Endometrial microvascular endothelial cells (primary cell): Measurements from ENCODE around the gene AKR1C4. TPM values are rescaled to one million over a fixed set of nuclear protein-coding genes. Genes with fewer than 3 reads are reported as not detected.
"Not testable (repeated sequence)": the region's sequence is repeated elsewhere in the genome, so short reads cannot be mapped to it uniquely, and the experiment has no call there.

ENCODE experiments used
- in situ Hi-C: cut with HindIII; loops from 2 replicates; pipeline ENCODE4 v1.10.0; 2017; ENCODE audit warnings: low sequenced_read_pairs, low pct_unique_long_range_greater_than_20kb; ENCODE audit errors: inconsistent ontology term
- total RNA-seq: library from RNA; depleted of rRNA; stranded (reverse); fragments of >200 nt; gene quantifications from one replicate; pipeline ENCODE4 v1.2.3, GENCODE V29; 2015; ENCODE audit errors: inconsistent ontology term

The AKR1C4 gene
- not detected for total RNA-seq

GRCh38 chr10:5196702-5197113 is at the start of gene AKR1C4:
Gene AKR1C4 (plus strand): TSS chr10:5196837. CDS start chr10:5196868, 31 bp downstream.
- in situ Hi-C loops, result no loop called here

DNA sequence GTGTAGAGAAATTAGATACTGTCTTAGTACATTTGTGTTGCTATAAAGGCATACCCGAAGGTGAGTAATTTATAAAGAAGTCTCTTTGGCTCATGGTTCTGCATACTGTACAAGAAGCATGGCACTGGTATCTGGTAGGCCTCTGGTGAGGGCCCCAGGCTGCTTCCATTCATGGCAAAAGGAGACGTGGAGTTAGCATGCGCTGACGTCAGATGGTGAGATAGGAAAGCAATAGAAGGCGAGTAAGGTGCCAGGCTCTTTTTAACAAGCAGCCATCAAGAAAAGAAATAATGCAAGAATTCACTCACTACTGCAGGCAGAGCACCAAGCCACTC is 49.8 kb upstream of the AKR1C4 start:
- in situ Hi-C loops, result no loop called here

DNA sequence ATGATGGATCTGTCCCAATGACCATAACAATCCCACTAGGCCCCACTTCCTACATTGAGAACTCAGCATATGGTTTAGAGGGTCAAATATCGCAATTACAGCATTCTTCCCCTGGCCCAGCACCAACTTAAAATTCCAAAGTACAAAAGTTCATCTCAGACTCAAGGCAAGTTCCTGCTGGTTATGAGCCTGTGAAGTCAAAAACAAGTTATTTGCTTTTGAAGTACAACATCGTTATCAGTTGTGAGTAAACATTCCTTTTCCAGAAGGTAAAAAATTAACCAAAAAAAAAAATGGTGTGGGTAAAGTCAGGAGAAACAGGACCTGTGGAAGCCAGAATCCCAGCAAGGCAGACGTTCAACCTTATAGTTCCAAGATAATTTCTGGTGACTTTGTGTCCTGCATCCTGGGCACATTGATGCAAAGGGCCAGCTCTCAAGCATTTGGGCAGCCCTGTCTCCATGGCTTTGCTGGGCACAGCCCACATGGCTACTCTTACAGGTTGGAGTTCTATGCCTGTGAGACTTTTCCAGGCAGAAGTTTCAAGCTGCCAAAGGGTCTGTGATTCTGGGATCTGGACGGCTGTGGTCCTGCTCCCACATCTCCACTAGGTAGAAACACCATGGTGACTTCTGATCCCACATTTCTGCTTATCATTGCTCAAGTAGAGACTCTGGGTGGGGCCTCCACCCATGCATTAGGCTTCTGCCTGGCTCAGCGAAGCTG is 49.2 kb upstream of the AKR1C4 start:
- in situ Hi-C loops, result no loop called here

DNA sequence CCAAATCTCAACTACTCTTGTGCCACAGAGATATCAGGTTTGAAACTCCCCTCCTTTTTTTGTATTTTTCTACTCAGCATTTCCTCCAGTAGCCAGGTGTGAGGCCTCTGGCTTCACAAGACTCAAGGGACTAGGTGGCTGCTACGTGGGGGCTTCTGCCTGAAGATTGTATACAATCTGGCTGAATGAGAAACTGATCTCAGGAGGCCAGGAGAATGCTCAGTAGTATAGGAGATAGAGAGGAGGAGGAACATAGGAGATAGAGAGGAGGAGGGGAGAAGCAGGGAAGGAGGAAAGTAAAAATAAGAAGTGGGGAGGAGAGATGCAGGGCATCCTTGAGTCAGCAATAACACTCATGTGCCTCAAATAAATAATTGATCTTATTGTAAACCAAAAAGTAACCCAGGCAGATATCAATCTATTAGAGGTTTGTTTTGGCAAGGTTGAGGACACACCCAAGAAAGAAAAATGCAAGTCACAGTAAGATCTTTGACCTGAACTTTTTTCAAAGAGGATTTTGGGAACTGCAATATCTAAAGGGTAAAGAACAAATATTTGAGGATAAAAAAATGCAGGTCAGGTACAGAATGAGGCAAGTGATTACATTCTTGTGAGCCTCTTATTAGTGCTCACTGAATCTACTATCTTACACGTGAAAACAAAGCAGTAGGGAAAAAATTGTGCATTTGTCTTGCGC is 48.5 kb upstream of the AKR1C4 start:
- in situ Hi-C loops, result no loop called here

DNA sequence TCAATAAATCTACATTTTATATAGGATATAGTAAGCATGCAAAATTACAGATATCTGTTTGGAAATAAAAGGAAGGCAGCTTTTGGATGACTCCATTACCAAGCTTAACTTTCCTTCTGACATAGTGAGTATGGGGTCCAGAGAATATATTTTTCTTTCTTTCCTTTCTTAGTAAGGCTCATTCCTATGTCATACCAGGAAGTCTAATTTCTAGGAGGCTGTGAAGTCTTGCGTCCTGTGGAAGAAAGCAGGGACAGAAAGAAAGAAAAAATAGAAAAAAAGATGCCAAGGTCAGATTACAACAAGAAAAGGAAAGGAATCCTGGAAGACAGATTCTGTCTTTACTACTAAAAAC is 48.0 kb upstream of the AKR1C4 start:
- in situ Hi-C loops, result no loop called here

DNA sequence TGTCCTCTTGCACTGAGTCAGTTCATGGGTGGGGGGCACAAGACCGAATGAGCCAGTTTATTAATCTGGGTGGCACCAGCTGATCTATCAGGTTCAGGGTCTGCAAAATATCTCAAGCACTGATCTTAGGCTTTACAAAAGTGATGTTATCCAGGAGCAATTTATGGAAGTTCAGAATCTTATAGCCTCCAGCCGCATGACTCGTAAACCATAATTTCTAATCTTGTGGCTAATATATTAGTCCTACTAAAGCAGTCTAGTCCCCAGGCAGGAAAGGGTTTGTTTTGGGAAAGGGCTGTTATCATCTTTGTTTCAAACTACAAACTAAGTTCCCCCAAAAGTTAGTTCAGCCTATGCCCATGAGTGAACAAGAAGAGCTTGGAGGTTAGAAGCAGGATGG is 45.6 kb upstream of the AKR1C4 start:
- in situ Hi-C loops, result no loop called here

GRCh38 chr10:5155951-5156350 is 40.7 kb upstream of the AKR1C4 start:
- in situ Hi-C loops, result no loop called here

GRCh38 chr10:5157501-5157900 is 39.1 kb upstream of the AKR1C4 start:
- in situ Hi-C loops, result no loop called here

GRCh38 chr10:5159126-5159525 is 37.5 kb upstream of the AKR1C4 start:
- in situ Hi-C loops, result no loop called here

DNA sequence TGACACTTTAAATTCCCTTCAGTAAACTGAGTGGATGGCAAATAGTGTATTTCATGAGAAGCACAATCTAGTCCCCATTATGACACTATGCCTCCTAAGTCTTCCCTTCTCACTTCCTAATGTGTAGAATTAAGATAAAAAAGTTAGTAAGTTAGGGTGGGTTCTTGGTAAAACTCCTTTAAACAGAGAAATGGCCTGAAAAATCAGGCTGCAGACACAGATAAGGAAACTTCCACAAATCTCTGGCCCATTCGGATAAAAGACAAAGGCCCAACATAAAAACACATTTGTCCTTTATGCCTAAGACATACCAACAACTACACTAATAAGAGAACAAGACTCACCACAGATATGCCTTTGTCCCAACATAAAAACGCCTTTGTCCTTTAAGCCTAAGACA is 33.1 kb upstream of the AKR1C4 start:
- in situ Hi-C loops, result no loop called here

GRCh38 chr10:5165738-5166137 is 30.9 kb upstream of the AKR1C4 start:
- in situ Hi-C loops, result no loop called here

DNA sequence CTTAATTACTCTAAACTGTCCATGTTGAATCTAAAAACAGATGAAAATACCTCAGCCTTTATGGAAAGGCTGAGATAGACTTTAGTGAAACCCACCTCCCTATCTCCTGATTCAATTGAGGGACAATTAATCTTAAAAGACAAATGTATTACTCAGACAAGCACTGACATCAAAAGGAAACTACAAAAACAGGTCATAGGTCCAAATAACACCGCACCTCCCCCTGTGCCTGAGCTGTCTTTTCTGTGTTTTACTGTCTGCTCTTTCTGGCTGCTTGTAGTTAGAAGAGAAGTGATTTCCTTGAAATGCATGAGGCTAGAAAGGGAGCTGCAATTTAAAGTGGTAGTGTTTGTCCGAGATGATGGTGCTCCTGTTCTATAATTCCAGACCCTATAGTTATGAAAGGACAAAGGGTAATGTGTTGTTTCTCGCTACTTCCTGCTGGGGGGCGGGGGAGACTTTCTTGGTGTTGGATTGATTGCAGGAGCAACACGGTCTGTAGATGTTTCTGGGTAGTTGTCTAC is 27.7 kb upstream of the AKR1C4 start:
- in situ Hi-C loops, result no loop called here

GRCh38 chr10:5175581-5175980 is 21.1 kb upstream of the AKR1C4 start:
- in situ Hi-C loops, result not testable (repeated sequence)

- in situ Hi-C loops, result not testable (repeated sequence)
These were observed 16.1 kb upstream of the AKR1C4 start for GRCh38 chr10:5180503-5180902.

DNA sequence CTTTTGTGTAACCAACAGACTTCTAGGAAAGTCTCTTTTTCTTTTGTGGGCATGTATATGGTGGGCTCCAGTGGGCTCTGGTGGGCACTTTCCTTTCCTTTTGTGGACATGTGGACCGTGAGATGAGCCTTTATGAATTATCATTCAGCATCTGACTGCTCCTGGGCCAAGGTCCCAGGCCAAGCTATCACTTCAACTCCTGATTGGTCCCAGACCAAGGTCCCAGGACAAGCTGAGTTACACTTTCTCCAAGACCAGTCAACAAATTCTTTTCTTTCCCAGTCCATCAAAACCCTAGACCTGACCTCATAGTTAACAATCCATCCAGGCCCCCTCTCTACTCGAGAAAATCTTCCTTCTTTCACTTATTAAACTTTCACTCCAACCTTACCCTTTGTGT is 12.7 kb upstream of the AKR1C4 start:
- in situ Hi-C loops, result no loop called here

- in situ Hi-C loops, result no loop called here
These were observed 11.5 kb upstream of the AKR1C4 start, which contains the start of gene AKR1C8 for GRCh38 chr10:5184987-5185775. Gene AKR1C8 (minus strand): TSS chr10:5185150. CDS start chr10:5185104, 46 bp downstream.

GRCh38 chr10:5187867-5188266 is 8.8 kb upstream of the AKR1C4 start:
- in situ Hi-C loops, result no loop called here

- in situ Hi-C loops, result no loop called here
These were observed 8.3 kb upstream of the AKR1C4 start for GRCh38 chr10:5188358-5188757.

GRCh38 chr10:5194431-5194830 is 2.2 kb upstream of the AKR1C4 start:
- in situ Hi-C loops, result no loop called here
